Thyroid gland (tissue), 4 donors: Measurements from ENCODE around the gene PRCD.

Experiments used
- CTCF ChIP-seq, 6 experiments: fragments of 200-600 bp in 3 of 6; fragments of 450-650 bp in 3 of 6; sonication (generic) in 3 of 6; IDR thresholded peaks; one replicate each; pipeline ENCODE4 v1.5.1; 2016 to 2019; ENCODE audit warnings: antibody characterized with exemption in 6 of 6, mild to moderate bottlenecking in 2 of 6, inconsistent platforms in 1 of 6, moderate library complexity in 1 of 6
- POLR2A ChIP-seq, 2 donors: fragments of 450-650 bp; IDR thresholded peaks; one replicate each; pipeline ENCODE4 v1.6.1; 2017; ENCODE audit warnings: antibody characterized with exemption in 2 of 2, mild to moderate bottlenecking in 2 of 2, moderate library complexity in 1 of 2

- no peak for TF ChIP-seq POLR2A (IDR thresholded peaks at IDR 0.05)
- no peak for TF ChIP-seq CTCF (IDR thresholded peaks at IDR 0.05)
Measured at GRCh38 chr17:76528528-76529223, 11.2 kb upstream of the PRCD start.
